GM18907 (cell line): ENCODE measurements around the gene EPAS1.

ENCODE experiments used
- ATAC-seq: cut with Tn5 transposase; IDR thresholded peaks from one replicate; pipeline ENCODE4 v1.9.1; 2021; ENCODE audit warnings: mild to moderate bottlenecking, moderate library complexity; ENCODE audit not compliant: unreplicated experiment

The EPAS1 gene

GRCh38 chr2:46435353-46435752 is 138.1 kb downstream of the EPAS1 start:
- no peak for ATAC-seq

GRCh38 chr2:46435796-46436360 is 138.7 kb downstream of the EPAS1 start:
- no peak for ATAC-seq
